Head of caudate nucleus (tissue), 42 donors: ENCODE data around the gene TAF1C.

ENCODE experiments used
- DNase-seq, 42 donors: peaks; one replicate each; pipeline versions ENCODE4 v3.0.0 to v3.0.0-alpha.2; 2020 to 2021; ENCODE audit warnings: mixed read lengths in 7 of 42
- intact Hi-C: fragments of 100-400 bp; cut with DNase I; formaldehyde crosslinking; loops from one replicate; pipeline ENCODE4 v1.15.0; 2022

TAF1C gene

DNA sequence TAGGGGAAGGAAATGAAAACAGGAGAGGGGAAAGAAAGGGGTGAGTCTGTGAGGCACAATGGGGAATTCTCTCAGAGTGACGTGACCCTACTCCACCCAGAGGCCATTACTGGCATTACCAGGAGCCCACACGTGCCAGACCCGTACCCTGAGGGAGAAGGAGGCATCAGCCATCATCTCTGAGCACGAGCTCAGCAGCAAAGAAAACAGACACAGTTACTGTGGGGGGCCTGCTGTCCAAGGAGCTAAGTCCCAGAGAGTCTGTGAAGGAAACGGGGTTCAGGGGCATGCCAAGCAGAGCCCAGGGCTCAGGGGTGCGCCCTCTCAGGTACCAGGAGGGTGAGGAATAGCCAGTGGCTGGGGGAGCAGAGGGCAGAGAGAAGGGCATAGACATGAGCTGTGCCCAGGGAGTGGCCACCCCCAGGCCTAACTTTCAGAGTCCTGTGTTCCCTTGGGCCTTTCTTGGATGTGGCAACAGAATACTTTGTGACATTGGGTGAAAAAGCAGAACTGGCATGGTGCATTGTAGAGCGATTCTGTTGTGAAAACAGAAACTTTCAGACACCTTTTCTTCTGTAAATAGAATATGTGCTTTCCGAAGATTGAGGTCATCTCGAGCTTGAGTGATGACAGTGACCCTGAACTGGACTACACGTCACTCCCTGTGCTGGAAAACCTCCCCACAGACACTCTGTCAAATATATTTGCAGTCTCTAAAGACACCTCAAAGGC lies 11.3 kb downstream of the TAF1C start:
- peak in 27 of 42 donors; percentile 42 to 83 (median 61) for DNase-seq
- intact Hi-C loops, result no loop called here

DNA sequence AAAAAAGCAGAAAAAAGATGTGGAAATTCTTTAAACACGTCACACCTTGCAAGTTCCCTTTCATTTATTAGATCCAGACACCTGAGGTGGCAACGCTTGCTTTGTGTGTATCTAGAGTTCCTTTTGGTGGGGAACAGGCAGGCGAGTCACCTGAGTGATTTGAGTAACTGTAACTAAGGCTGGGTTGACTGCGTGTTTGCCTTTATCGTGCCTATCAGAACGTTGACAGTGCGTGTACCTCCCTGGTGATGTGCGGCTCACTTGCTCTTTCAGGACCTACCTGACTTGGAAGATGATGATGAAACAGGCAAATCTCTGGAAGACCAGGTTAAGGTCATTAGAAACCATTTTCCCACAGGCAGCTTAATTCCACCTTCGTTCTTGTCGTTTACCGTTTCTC lies 12.5 kb downstream of the TAF1C start:
- peak in 14 of 42 donors; percentile 33 to 69 (median 42) for DNase-seq
- intact Hi-C loops, result no loop called here

DNA sequence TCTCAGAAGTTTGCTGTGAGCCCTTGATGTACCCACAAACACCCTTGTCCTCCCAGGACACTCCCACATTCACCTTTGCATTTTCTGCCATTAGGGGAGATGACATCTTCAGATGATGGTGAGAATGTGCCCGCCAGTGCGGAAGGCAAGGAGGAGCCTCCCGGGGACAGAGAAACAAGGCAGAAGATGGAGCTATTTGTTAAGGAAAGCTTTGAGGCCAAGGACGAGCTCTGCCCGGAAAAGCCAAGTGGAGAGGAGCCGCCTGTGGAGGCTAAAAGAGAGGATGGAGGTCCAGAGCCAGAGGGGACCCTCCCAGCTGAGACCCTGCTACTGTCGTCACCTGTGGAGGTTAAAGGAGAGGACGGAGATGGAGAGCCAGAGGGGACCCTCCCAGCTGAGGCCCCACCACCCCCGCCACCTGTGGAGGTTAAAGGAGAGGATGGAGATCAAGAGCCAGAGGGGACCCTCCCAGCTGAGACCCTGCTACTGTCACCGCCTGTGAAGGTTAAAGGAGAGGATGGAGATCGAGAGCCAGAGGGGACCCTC lies 17.0 kb downstream of the TAF1C start:
- intact Hi-C loops, result no loop called here

DNA sequence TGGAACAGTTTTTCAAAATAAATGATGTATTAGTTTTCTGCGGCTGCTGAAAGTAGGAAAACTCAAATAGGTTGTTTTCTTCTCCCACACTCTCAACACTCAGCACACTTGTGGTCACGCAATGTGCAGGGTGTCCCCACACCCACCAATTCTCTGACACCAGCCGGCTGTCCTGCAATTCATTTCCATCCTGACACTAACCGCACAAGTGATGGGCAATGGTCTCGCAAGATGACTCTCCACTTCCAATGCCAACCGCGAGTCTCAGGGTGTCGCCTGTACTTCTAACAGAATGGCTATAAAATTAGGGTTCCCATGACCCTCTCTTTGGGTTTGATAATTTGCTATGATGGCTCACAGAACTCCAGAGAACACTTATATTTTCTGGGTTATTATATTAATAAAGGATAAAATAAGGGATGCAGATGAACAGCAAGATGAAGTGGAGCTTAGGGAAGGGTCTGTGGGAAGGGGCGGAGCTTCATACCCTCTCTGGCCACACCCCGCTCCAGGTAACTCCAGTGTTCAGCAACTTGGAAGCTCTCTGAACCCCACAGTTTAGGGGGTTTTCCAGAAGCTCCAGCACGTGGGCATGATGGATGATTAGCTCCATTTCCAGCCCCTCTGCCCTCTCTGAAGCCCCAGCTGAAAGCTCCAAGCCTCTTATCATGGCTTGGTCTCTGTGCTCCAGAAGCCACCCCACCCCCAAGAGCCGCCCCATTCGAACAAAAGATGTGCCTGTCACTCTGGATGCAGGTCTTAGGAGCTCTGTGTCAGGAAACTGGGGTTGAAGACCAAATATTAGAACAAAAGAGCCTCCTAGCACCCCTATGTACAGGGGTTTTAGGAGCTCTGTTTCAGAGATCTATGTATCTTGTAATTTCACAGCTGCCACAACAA lies 19.8 kb downstream of the TAF1C start:
- no peak for DNase-seq
- intact Hi-C loops, result no loop called here

More for the DNA sequence above, 17.0 kb downstream of the TAF1C start:
- no peak for DNase-seq

DNA sequence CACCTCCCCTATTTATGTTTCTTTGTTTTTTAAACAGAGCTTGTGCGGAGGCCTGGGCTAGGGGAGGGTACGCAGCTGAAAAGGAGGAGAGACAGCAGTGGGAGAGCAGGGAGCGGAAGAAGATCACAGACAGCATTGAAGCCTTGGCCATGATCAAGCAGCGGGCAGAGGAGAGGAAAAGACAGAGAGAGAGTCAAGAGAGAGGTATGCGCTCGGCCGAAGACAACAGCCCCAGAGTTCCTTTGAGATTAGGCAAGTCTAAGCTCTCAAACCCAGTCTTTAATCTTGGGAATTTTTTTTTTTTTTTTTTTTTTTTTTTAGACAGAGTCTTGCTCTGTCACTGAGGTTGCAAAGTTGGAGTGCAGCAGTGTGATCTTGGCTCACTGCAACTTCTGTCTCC lies 21.1 kb downstream of the TAF1C start:
- DNase-seq, result no peak
- intact Hi-C loops, result no loop called here

DNA sequence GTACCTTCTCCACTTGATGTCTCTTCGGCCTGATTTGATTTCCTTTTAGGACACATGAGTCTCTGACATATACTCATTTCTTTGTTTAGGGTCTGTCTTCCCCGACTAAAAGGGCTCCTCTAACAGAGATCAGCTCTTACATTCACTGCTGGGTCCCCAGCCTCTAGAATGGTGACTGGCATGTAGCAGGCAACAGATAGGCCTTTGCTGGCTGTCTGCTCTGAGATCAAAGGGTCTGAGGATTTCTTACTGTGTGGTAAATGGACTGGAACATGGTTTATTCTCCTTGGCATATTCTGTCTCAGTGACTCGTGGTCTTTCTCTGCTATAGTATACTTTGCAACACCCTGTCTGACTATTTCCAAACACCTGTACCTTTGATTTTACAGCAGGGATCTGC lies 25.1 kb downstream of the TAF1C start:
- intact Hi-C loops, result no loop called here
- no peak for DNase-seq

DNA sequence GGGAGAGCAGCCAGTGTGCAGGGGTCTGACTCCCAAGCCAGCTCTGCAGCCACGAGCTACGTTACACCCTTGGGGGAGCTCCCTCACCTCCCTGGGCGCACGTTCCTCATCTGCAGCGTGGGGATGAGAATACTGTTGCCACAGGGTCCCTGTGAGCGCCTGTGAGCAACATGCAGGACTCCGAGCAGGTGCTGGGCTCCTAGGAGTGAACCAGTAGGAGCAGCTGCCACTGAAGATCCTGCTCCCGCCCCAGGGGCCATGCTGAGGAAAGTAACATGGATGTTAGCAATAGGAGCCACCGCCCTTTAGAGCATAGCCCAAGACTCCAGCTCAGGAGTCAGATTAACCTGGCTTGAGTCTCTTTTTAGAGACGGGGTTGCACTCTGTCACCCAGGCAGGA lies 25.8 kb downstream of the TAF1C start:
- intact Hi-C loops, result no loop called here
- DNase-seq, result no peak

DNA sequence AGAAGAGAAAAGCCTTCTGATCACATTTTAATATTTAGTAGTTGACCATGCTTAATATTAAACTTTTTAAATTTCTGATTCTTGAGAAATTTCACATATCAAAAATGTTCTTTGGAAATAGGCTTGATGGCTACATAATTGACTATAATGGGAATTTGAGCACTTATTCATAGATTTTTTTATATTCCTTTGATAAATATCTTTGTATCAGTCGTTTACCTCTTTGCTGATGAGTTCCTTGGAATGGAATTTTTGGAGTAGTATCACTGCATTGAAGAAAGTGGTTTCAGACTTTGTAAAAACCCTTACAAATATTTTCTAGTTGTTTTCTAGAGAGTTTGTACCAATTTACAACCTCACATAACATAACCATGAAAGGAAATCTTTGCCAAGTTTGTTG lies 27.1 kb downstream of the TAF1C start:
- no peak for DNase-seq
- intact Hi-C loops, result no loop called here

DNA sequence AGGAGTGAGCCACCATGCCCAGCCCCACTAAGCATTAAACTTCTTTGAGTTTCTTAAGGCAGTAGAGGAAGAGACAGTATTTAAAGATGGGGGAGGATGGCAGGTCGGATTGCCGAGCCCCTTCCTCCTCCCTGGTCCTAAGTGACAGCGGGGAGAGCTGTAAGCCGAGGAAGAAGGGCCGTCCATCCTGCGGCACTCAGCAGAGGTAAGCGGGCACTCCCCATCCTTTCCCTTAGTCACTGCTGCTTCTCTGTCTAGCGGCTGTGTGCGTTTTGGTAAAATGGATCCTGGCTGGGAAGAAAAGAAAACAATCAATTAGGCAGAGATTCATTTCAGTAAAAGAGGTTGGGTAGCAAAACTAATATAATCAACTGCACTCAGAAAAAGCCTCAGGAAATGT lies 27.9 kb downstream of the TAF1C start:
- intact Hi-C loops, result no loop called here
- no peak for DNase-seq

DNA sequence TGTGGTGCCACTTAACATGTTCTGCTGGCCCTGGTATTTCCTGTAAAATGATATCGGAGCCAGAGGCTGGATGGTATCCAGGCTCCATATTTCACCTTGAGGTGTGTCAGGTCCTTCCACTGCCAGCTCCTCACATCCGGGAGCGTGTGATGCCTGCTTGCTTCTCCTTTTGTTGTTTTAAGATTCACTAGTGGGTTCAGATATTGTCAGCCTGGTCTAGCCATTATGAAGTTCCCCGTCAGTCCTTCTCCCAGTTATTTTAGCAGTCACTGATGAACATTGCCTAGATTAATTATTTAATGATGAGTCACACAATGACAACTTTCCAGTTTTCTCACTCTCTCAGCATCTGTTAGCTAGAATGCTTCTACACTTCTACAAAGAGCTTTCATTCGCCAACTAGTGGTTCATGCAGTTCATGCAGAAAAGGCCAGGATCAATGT lies 30.5 kb downstream of the TAF1C start:
- DNase-seq, result no peak
- intact Hi-C loops, result no loop called here

DNA sequence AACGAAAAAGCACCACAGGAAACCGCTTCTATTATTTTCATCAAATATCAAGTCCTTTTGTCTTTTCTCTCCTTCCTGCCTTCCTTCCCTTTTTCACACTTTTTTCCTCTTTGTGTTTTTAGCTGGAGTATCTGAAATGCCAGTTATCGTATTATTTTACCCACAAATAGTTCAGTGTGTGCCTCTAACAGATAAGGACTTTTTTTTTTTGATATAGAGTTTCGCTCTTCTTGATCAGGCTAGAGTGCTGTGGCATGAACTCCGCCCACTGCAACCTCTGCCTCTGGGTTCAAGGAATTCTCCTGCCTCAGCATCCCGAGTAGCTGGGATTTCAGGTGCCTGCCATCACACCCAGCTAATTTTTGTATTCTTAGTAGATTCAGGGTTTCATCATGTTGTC lies 31.1 kb downstream of the TAF1C start:
- intact Hi-C loops, result no loop called here
- no peak for DNase-seq

DNA sequence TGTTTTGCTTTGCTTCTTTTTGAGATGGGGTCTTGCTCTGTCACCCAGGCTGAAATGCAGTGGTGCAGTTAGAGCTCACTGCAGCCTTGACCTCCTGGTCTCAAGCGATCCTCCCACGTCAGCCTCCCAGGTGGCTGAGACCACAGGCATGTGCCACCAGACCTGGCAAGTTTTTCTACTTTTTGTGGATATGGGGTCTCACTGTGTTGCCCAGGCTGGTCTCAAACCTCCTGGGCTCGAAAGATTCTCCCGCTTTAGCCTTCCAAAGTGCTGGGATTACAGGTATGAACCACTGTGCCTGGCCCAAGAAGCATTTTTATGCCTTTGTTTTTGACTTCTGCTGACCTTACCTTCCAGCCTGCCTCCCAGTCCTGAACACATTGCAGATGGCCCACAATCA lies 31.6 kb downstream of the TAF1C start:
- DNase-seq, result no peak
- intact Hi-C loops, result no loop called here

DNA sequence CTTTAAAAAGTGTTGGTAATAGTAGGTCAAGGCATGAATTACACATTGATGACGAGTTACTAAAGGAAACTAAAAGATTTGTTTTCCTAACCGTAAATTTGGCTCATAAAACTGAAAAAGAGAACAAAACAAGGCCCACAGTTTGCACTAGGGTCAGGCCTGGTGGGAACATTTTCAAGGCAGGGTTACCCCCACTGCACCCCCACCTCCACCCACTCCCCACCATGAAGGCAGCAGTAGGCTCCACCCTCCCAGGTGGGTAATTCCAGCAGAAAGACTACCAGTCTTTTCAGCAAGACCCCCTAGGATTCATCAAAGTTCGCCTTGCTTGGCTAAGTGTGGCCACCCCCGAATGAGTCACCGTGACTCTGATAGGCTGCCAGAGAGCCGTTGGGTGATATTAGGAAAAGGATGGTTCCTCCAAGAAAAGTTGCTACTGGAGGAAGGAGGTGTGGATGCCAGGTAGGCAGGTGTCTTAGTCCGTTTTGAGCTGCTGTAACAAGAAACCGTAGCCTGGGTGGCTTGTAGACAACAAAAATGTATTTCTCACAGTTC lies 33.1 kb downstream of the TAF1C start:
- intact Hi-C loops, result no loop called here
- no peak for DNase-seq

DNA sequence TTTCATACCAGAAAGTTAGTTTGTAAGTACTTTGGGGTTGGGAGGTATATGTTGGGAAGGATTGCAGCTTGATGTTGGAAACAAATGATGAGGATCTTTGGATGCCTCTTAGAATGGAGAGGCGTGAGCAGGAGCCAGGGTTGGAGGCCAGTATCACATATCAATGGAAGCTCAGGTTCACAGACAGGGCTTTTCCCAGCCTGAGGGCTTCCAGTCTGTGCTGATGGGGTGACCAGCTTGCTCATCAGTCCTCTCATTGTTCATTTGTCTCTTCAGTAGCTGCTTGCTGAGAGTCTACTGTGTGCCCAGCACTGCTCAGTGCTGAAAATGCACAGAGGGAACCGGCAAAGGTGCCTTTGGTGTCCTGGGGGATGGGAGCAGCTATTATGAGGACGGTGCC lies 35.9 kb downstream of the TAF1C start:
- no peak for DNase-seq
- intact Hi-C loops, result no loop called here

DNA sequence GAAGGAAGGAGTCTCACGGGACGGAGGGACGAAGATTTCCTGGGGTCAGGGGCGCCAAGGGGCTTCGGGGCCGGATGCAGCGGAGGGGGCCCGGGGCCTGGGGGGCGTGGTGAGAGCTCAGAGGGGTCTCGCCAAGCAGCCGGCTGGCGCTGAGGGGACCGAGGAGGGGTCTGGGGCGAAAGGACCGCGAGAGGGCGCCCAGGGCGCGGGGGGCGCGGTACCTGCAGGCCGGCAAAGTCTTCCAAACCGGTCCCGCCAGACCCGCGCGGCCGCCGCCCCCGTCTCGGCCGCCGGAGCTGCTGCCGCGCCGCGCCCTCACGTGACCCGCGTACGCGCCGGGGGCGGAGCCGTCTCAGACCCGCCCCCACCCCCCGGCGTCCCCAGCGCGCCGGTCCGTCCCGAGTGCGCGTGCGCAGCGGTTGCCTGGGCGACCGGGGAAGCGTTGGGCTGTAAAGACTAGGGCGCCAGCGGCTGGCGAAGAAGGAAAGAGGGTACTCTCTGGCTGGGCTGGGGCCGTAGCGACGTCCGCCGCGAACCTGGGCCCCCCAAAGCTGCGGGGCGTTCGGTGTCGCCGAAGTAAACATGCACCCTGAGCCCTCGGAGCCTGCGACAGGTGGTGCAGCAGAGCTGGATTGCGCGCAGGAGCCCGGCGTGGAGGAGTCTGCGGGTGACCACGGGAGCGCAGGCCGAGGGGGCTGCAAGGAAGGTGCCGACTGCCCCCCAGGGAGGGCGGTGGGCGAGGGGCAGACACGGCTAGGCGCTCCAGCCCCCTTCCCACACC lies 41.8 kb downstream of the TAF1C start, which contains the start of the genes DNAAF1 and HSDL1:
Gene DNAAF1 (plus strand): TSS at position 450 of the 781 bp plus-strand sequence. CDS start 133 bp downstream, at position 583.
Gene HSDL1 (minus strand): TSS at position 319 of the 781 bp plus-strand sequence. CDS start 13,856 bp downstream, outside the sequence.
- peak; percentile 83 to 98 (median 94) for DNase-seq
- intact Hi-C loops, result no loop called here

DNA sequence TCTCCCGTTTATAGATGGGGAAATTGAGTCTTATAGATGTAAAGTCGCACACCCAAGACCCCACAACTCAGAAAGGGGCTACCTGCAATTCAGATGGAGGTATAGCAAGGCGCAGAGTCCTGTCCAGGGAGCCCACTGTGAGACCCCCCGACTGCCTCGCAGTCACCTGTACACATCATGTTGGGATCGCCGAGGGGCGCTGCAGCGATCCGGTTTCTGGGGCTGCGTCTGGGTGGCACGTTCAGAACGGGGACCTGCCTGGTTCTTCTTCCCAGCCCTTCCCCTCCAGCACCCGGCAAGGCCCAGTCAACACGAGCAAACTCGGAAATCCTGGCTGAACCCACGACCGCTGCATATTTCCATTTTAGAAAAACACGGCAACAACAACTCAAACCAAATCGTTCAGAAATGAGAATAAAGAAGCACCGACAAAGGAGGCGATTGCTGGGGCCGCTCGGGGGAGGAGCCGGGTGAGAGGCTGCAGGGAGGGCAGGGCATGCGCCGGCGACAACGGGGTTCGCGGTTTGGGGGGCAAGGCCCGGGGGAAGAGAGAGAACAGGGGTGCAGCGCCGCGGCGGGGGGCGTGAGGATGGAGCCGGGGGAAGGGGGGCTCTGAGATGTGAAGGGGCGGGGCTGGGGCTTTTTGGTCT lies 42.5 kb downstream of the TAF1C start:
- intact Hi-C loops, result no loop called here
- peak in 41 of 42 donors; percentile 32 to 77 (median 58) for DNase-seq

DNA sequence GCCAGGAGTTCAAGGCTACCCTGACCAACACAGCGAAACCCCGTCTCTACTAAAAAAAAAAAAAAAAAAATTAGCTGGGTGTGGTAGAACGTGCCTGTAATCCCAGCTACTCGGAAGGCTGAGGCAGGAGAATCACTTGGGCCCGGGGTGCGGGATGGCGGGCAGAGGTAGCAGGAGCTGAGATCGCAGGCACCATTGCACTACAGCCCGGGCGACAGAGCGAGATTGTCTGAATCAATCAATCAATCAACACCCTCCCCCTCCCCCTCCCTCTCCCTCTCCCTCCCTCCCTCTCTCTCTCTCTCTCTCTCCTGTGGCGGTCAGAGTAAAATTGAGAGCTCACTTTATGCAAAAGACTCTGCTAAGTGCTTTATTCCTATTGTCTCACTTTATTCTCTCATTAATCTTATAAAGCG lies 43.1 kb downstream of the TAF1C start:
- DNase-seq, result peak in 5 of 42 donors; percentile 21 to 41 (median 27)
- intact Hi-C loops, result no loop called here

DNA sequence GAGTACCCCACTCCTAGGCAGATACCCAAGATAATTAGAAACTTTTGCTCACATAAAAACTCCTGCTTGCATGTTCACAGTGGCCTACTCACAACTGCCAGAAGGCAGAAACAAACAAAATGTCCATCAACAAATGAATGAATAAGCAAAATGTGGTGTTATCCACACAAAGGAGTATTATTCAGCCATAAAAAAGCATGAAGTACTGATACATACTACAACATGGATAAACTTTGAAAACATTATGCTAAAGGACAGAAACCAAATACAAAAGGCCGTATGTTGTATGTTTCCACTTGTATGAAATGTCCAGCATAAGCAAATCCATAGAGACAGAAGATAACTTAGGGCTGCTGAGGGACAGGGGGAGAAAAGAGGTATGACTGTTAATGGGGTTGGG lies 43.8 kb downstream of the TAF1C start:
- no peak for DNase-seq
- intact Hi-C loops, result no loop called here
